Cardiac fibroblast (primary cell): ENCODE results near the gene DDAH2.

Experiments used
- DNase-seq, 2 donors: peaks; one replicate each; pipeline versions ENCODE4 v3.0.0 to v3.0.0-alpha.2; 2010; ENCODE audit warnings: low read depth in 2 of 2
- H3K4me3 ChIP-seq, 2 donors: replicated peaks in 1 of 2; 1 replicate in 1 of 2; 2 replicates in 1 of 2; pipeline ENCODE4 v1.5.1; 2011; ENCODE audit warnings: low read depth in 2 of 2, low read length in 2 of 2, mild to moderate bottlenecking in 2 of 2, moderate library complexity in 1 of 2
- CTCF ChIP-seq: IDR thresholded peaks from one replicate; pipeline ENCODE4 v1.5.1; 2011; ENCODE audit warnings: low read depth, mild to moderate bottlenecking, low read length, inconsistent platforms

DDAH2 gene

GRCh38 chr6:31705931-31706330 is 23.2 kb downstream of the DDAH2 start:
- DNase-seq, result no peak
- no peak overlapping the region for H3K4me3 ChIP-seq
- no peak for TF ChIP-seq CTCF

- TF ChIP-seq CTCF, result no peak
- H3K4me3 ChIP-seq, result peak within 1 kb of the TSS; percentile 86 to 93
- peak; percentile 99 for DNase-seq
These were observed 26.0 kb downstream of the DDAH2 start, which contains the start of gene ABHD16A for GRCh38 chr6:31702819-31703716. ABHD16A (minus strand) TSS chr6:31703324; CDS start chr6:31703281, 43 bp downstream.

- peak overlapping the region; percentile 86 to 93 for H3K4me3 ChIP-seq
- TF ChIP-seq CTCF, result no peak
- peak in 1 of 2 donors; percentile 24 for DNase-seq
These were observed 26.7 kb downstream of the DDAH2 start for GRCh38 chr6:31702405-31702818.

- H3K4me3 ChIP-seq, result peak overlapping the region; percentile 86 to 93
- TF ChIP-seq CTCF, result no peak
- peak in 1 of 2 donors; percentile 33 for DNase-seq
These were observed 27.3 kb downstream of the DDAH2 start for GRCh38 chr6:31701666-31702404.

GRCh38 chr6:31700740-31701401 is 28.2 kb downstream of the DDAH2 start:
- no peak for TF ChIP-seq CTCF
- no peak for DNase-seq
- no peak overlapping the region for H3K4me3 ChIP-seq

GRCh38 chr6:31697555-31697954 is 31.5 kb downstream of the DDAH2 start:
- no peak for TF ChIP-seq CTCF
- peak in 1 of 2 donors; percentile 13 for DNase-seq
- no peak overlapping the region for H3K4me3 ChIP-seq
